H9 (cell line): Measurements from ENCODE around the gene SP4. TPM values are rescaled to one million over a fixed set of nuclear protein-coding genes. Genes with fewer than 3 reads are reported as not detected.

ENCODE experiments used
- DNase-seq: peaks from one replicate; pipeline ENCODE4 v3.0.0-alpha.2; 2017
- H2AFZ ChIP-seq: one replicate; pipeline ENCODE4 v1.6.1; 2013; ENCODE audit warnings: mild to moderate bottlenecking, low read length, control low read depth, moderate library complexity
- H2AK5ac ChIP-seq: 2 replicates; pipeline ENCODE4 v1.6.1; 2013; ENCODE audit warnings: low read length, control low read depth, mixed read lengths; ENCODE audit not compliant: insufficient read length
- H2BK120ac ChIP-seq: one replicate; pipeline ENCODE4 v1.6.1; 2013; ENCODE audit warnings: low read depth, mild to moderate bottlenecking, low read length, control low read depth, inconsistent platforms; ENCODE audit not compliant: poor library complexity, severe bottlenecking
- H2BK12ac ChIP-seq: 2 replicates; pipeline ENCODE4 v1.6.1; 2013; ENCODE audit warnings: low read length, control low read depth, mixed read lengths, low read depth; ENCODE audit not compliant: insufficient read length
- H2BK15ac ChIP-seq: 2 replicates; pipeline ENCODE4 v1.6.1; 2013; ENCODE audit warnings: low read depth, low read length, control low read depth
- H2BK20ac ChIP-seq: one replicate; pipeline ENCODE4 v1.6.1; 2013; ENCODE audit warnings: low read depth, mild to moderate bottlenecking, low read length, control low read depth, inconsistent platforms; ENCODE audit not compliant: poor library complexity, severe bottlenecking
- H2BK5ac ChIP-seq: 2 replicates; pipeline ENCODE4 v1.6.1; 2013; ENCODE audit warnings: low read length, control low read depth, mixed read lengths; ENCODE audit not compliant: insufficient read length
- H3K14ac ChIP-seq: 2 replicates; pipeline ENCODE4 v1.6.1; 2013; ENCODE audit warnings: low read length, control low read depth; ENCODE audit not compliant: insufficient read depth
- H3K18ac ChIP-seq: 2 replicates; pipeline ENCODE4 v1.6.1; 2013; ENCODE audit warnings: low read depth, mild to moderate bottlenecking, mixed read lengths, low read length, control low read depth; ENCODE audit not compliant: insufficient read length
- H3K23ac ChIP-seq: 2 replicates; pipeline ENCODE4 v1.6.1; 2013; ENCODE audit warnings: low read length, control low read depth, mixed read lengths, low read depth; ENCODE audit not compliant: insufficient read length
- H3K23me2 ChIP-seq: 2 replicates; pipeline ENCODE4 v1.6.1; 2013; ENCODE audit warnings: low read depth, mild to moderate bottlenecking, mixed read lengths, low read length, control low read depth; ENCODE audit not compliant: insufficient read length, poor library complexity, severe bottlenecking
- H3K27ac ChIP-seq: 2 replicates; pipeline ENCODE4 v1.5.1; 2013; ENCODE audit warnings: low read length, control low read depth, mixed read lengths, low read depth; ENCODE audit not compliant: insufficient read length
- H3K27me3 ChIP-seq: 2 replicates; pipeline ENCODE4 v1.6.1; 2013; ENCODE audit warnings: low read length, control low read depth, inconsistent platforms; ENCODE audit not compliant: insufficient read depth
- H3K4ac ChIP-seq: 2 replicates; pipeline ENCODE4 v1.6.1; 2013; ENCODE audit warnings: low read depth, mild to moderate bottlenecking, control low read depth, inconsistent platforms, low read length, moderate library complexity
- H3K4me1 ChIP-seq: 2 replicates; pipeline ENCODE4 v1.6.1; 2013; ENCODE audit warnings: low read length, control low read depth, inconsistent platforms; ENCODE audit not compliant: insufficient read depth
- H3K4me2 ChIP-seq: 2 replicates; pipeline ENCODE4 v1.6.1; 2013; ENCODE audit warnings: low read length, control low read depth, mixed read lengths; ENCODE audit not compliant: insufficient read length, insufficient read depth
- H3K56ac ChIP-seq: 2 replicates; pipeline ENCODE4 v1.6.1; 2013; ENCODE audit warnings: low read depth, mild to moderate bottlenecking, mixed read lengths, low read length, control low read depth; ENCODE audit not compliant: insufficient read length
- H3K79me1 ChIP-seq: 2 replicates; pipeline ENCODE4 v1.6.1; 2013; ENCODE audit warnings: low read depth, mild to moderate bottlenecking, moderate library complexity, low read length, control low read depth, inconsistent platforms; ENCODE audit not compliant: insufficient read depth, poor library complexity, severe bottlenecking
- H3K79me2 ChIP-seq: 2 replicates; pipeline ENCODE4 v1.6.1; 2013; ENCODE audit warnings: low read length, control low read depth, inconsistent platforms; ENCODE audit not compliant: insufficient read depth
- H3K9ac ChIP-seq: 2 replicates; pipeline ENCODE4 v1.6.1; 2013; ENCODE audit warnings: low read length, control low read depth, mixed read lengths; ENCODE audit not compliant: insufficient read length; ENCODE audit errors: extremely low read depth
- H3K9me3 ChIP-seq: one replicate; pipeline ENCODE4 v1.6.1; 2013; ENCODE audit warnings: low read depth, low read length, inconsistent platforms; ENCODE audit not compliant: control insufficient read depth
- H3T11ph ChIP-seq: one replicate; pipeline ENCODE4 v1.6.1; 2013; ENCODE audit warnings: mild to moderate bottlenecking, low read length, control low read depth, inconsistent platforms
- H4K20me1 ChIP-seq: one replicate; pipeline ENCODE4 v1.6.1; 2013; ENCODE audit not compliant: control insufficient read depth, insufficient read length, insufficient read depth
- H4K5ac ChIP-seq: 2 replicates; pipeline ENCODE4 v1.6.1; 2013; ENCODE audit warnings: low read depth, mild to moderate bottlenecking, mixed read lengths, low read length, control low read depth; ENCODE audit not compliant: insufficient read length
- H4K8ac ChIP-seq: replicated peaks from 2 replicates; pipeline ENCODE4 v1.6.1; 2013; ENCODE audit warnings: low read length, control low read depth, mixed read lengths, low read depth; ENCODE audit not compliant: insufficient read length
- H4K91ac ChIP-seq: 2 replicates; pipeline ENCODE4 v1.6.1; 2013; ENCODE audit warnings: low read depth, mild to moderate bottlenecking, moderate library complexity, mixed read lengths, low read length, control low read depth; ENCODE audit not compliant: insufficient read length
- H3K27ac Mint-ChIP-seq, 3 experiments: 2 replicates in 2 of 3; 3 replicates in 1 of 3; pipeline ENCODE4 v1.8.0; 2020 to 2021; ENCODE audit warnings: mixed read lengths in 3 of 3, mild to moderate bottlenecking in 1 of 3, moderate library complexity in 1 of 3
- H3K27me3 Mint-ChIP-seq: 2 replicates; pipeline ENCODE4 v1.8.0; 2021; ENCODE audit warnings: low read depth, mild to moderate bottlenecking, moderate library complexity, mixed read lengths
- H3K36me3 Mint-ChIP-seq, 3 experiments: 2 replicates in 2 of 3; 3 replicates in 1 of 3; pipeline ENCODE4 v1.8.0; 2020 to 2021; ENCODE audit warnings: low read depth in 3 of 3, mixed read lengths in 3 of 3; ENCODE audit not compliant: insufficient read depth in 1 of 3
- H3K4me1 Mint-ChIP-seq, 2 experiments: 2 replicates each; pipeline ENCODE4 v1.8.0; 2020; ENCODE audit warnings: mixed read lengths in 2 of 2
- H3K4me3 Mint-ChIP-seq, 2 experiments: 2 replicates in 1 of 2; 3 replicates in 1 of 2; pipeline ENCODE4 v1.8.0; 2020 to 2021; ENCODE audit warnings: mild to moderate bottlenecking in 2 of 2, mixed read lengths in 2 of 2, moderate library complexity in 1 of 2
- H3K9me3 Mint-ChIP-seq, 2 experiments: 2 replicates in 1 of 2; 3 replicates in 1 of 2; pipeline ENCODE4 v1.8.0; 2020; ENCODE audit warnings: mild to moderate bottlenecking in 2 of 2, mixed read lengths in 2 of 2, moderate library complexity in 1 of 2
- CTCF ChIP-seq: fragments of 200-600 bp; sonication (generic); conservative IDR thresholded peaks from 3 replicates; pipeline ENCODE4 v1.8.0; 2021; ENCODE audit warnings: antibody characterized with exemption, mild to moderate bottlenecking
- WGBS: extraction: QIAGEN DNeasy Blood & Tissue Kit; methylation state at CpG from one replicate; pipeline ENCODE4 v1.1.7; 2013; ENCODE audit warnings: missing lambda C conversion rate, low lambda C conversion rate, mixed read lengths; ENCODE audit not compliant: insufficient read length; ENCODE audit errors: extremely low coverage; 5-methylcytosine and 5-hydroxymethylcytosine counted together
- total RNA-seq: library from RNA; stranded (reverse); gene quantifications from 2 replicates; pipeline ENCODE4 v1.2.1, GENCODE V29; 2021

The SP4 gene
- total RNA-seq, 1 experiment from 2014 or later = 19.4 TPM

GRCh38 chr7:21401944-21402343 is 25.9 kb upstream of the SP4 start:
- WGBS = no CpG with 5 or more reads among the region's 5 CpGs
- Histone ChIP-seq H3K56ac (no peak overlapping the region), H3K18ac (no peak overlapping the region), H2BK20ac (no peak overlapping the region), H4K8ac (no peak overlapping the region), H3K23me2 (no peaks in the 10 kb centered on the region), H4K20me1 (no peaks in the 10 kb centered on the region), H2BK12ac (no peak overlapping the region), H3K79me2 (no peaks in the 10 kb centered on the region), H3K14ac (no peak overlapping the region), H4K5ac (no peak overlapping the region), H2BK120ac (no peak overlapping the region), H3K4me2 (no peak overlapping the region), H3K9me3 (no peaks in the 10 kb centered on the region), H4K91ac (no peak overlapping the region), H3T11ph (no peak overlapping the region), H3K4ac (no peak overlapping the region), H3K9ac (no peak overlapping the region), H2BK5ac (no peak overlapping the region), H3K23ac (no peak overlapping the region), H2BK15ac (no peak overlapping the region), H3K4me1 (no peaks in the 10 kb centered on the region), H3K27ac (no peak overlapping the region), H3K27me3 (no peaks in the 10 kb centered on the region), H2AK5ac (no peak overlapping the region), H2AFZ (no peak overlapping the region), H3K79me1 (no peaks in the 10 kb centered on the region)
- H3K4me1 Mint-ChIP-seq = no peaks in the 10 kb centered on the region
- H3K27ac Mint-ChIP-seq = no peak overlapping the region
- no peak for DNase-seq
- no peaks in the 10 kb centered on the region; the same call in 1 of the 2 replicates for H3K27me3 Mint-ChIP-seq
- TF ChIP-seq CTCF = no peak
- no peak overlapping the region for H3K4me3 Mint-ChIP-seq
- peaks cover 10 to 16% of the 10 kb centered on the region in 2 experiments for H3K9me3 Mint-ChIP-seq
- H3K36me3 Mint-ChIP-seq = peaks cover 5 to 10% (median 6%) of the 10 kb centered on the region in 3 experiments
